ENCODE results near the gene BICD2.

BICD2 gene

DNA sequence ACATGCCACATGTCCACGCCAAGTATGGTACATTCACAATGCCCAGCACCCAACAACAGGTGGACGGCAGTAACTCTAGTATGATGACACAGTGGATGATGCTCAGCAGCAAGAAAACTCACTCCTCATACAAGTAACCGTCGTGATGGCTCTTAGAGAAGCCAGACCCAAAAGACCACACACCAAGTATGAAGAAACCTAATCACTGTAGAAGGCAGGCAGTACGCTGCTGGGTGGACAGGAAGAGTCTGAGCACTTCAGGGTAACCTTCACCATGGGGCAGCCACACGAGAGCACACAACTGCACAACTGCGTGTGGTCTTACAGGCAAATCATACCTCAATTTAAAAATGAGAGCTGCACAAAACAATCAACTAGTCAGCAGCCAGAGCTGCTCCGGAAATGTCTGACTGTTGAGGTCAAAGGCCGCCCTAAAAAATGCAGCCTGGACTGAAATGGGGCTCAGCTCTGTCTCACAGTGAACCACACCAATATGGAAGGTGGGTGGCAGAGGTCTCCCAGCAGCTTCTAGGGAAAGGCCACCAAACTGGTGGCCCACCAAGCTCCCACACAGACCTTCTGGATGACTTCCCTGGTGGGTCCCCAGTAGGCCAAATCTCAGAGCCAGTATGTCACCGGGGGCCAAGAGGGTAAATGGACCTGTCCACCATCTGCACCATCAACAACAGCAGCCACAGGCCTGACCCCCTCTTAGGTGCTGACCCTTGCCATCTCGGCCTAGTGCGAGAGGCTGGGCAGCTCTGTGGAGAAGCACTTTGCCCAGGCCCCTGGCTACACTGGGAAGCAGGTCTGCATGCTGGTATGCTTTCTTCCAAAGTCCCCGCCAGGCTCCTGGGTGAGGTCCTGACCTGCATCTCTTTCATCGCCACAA is 17.8 kb downstream of the BICD2 start:
- no peak for DNase-seq

GRCh38 chr9:92745881-92746280 is 18.8 kb downstream of the BICD2 start:
- no peak for DNase-seq

GRCh38 chr9:92745331-92745730 is 19.3 kb downstream of the BICD2 start:
- DNase-seq = no peak

DNA sequence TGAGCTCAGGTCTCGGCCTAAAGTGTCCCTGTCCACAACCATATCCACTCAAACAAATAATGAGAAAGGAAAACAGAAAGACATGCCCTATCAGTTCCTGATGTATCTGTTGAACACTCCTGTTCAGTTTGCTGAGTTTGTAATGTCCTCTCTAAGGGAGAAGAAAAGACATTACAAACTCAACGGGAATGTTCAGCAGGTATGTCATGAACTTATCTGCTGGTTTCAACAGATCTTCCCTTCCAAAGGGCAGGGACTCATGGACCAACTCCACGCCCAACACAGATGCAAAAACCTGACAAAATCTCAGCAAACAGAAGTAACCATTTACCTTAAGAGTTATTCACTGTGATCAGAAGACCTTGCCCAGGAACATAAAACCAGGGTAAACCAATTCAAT is 23.7 kb downstream of the BICD2 start:
- DNase-seq = no peak

GRCh38 chr9:92740446-92740961 is 24.1 kb downstream of the BICD2 start:
- no peak for DNase-seq

- no peak for DNase-seq
Observed at GRCh38 chr9:92740009-92740408, 24.6 kb downstream of the BICD2 start.

DNA sequence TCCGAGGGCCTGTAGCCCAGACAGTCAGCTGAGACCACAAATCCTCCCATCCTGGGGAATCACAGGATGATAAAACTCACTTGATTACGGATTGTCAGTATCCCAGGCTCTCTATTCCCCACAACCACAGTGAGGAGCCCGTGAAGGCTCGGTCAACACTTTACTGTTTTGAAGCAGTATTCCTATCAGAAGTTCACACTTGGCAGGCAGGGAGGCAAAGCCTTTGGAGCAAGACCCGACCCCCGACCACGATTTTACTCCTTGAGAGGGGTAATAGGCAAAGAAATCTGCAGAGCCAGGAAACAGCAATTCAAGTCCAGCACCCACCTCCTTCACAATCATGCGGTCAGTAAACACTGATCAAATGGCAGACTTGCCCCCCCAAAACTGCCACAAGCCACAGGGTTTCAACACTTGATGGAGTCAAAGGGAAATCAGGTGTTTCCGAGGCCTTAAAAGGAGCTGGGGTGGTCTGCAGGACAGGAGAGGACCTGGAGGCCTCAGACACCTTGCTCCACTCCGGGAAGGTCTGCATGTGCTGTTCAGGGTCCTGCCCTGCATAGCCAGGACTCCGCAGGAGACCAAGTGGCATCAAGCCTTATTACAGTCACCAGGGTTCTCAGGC is 25.2 kb downstream of the BICD2 start:
- DNase-seq = no peak

DNA sequence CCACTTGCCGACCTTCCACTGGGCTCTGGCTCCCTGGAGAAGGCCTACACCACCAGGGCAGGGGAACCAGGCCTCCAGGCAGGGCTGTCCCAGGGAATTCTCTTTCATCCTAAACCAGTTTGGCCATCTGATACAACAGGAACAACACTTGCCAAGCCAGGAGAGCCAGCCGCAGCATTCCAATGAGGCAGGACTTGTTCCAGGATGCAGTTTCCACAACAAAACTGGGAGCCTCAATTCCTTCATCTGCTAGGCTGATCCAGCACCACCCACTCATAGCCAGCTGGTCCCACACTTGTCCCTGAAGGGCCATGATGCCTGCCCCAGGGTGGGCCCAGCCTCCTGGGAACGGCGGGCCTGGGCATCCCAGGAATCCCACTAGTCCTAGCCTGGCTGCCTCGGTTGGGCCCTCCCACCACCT is 26.0 kb downstream of the BICD2 start:
- DNase-seq = no peak

- no peak for DNase-seq
Observed at GRCh38 chr9:92737611-92738299, 26.9 kb downstream of the BICD2 start.

DNA sequence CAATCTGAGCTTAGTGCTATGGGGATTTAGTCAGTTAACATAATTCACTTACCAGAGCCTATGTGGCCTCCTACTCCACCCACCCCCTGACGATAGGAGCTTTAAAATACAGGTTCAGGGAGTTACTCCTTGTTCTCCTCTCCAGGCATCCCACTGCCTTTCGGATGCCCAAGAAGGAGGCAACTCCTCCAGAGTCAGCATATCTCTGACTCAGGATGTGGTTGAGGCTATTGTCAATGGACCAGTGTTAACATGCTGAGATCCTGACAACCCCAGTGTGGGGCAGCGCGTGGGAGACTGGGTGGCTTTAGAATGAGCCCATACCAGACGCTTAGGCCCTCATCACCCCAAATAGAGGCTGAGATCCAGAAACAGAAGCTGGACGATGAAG is 27.4 kb downstream of the BICD2 start:
- peak; percentile 80 for DNase-seq

- no peak for DNase-seq
Observed at GRCh38 chr9:92736563-92737215, 27.9 kb downstream of the BICD2 start.

DNA sequence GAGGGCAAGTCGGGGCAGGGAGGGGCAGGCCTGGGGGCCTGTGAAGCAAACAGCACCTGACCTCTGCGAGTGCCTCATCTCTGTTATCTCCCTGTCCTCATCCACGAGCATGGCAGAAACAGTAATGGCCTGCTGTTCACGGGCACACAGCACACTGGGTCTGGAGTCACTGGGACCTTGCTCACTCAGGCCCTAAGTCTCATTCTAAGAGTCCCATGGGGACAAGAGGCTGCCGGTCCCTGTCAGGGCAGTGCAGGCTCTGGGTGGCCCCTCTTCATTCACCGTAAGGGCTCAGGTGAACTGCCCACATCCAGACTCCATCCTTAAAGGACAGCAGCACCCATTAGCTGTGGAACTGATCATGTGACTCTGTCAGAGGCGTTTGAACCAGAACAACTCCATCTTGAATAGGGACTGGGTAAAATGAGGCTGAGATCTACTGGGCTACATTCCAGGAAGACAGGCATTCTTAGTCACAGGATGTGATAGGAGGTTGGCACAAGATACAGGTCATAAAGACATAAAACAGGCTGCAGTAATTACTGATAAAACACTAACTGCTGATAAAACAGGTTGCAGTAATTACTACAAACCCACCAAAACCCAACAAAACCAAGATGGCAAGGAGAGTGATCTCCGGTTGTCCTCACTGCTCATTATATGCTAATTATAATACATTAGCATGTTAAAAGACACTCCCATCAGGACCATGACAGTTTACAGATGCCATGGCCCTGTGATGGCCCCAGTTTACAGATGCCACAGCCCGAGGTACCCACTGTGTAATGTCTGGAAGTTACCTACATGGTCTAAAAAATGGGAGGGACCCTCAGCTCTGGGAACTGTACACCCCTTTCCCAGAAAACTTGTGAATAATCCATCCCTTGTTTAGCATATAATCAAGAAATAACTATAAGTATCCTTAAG is 28.7 kb downstream of the BICD2 start:
- DNase-seq = no peak

DNA sequence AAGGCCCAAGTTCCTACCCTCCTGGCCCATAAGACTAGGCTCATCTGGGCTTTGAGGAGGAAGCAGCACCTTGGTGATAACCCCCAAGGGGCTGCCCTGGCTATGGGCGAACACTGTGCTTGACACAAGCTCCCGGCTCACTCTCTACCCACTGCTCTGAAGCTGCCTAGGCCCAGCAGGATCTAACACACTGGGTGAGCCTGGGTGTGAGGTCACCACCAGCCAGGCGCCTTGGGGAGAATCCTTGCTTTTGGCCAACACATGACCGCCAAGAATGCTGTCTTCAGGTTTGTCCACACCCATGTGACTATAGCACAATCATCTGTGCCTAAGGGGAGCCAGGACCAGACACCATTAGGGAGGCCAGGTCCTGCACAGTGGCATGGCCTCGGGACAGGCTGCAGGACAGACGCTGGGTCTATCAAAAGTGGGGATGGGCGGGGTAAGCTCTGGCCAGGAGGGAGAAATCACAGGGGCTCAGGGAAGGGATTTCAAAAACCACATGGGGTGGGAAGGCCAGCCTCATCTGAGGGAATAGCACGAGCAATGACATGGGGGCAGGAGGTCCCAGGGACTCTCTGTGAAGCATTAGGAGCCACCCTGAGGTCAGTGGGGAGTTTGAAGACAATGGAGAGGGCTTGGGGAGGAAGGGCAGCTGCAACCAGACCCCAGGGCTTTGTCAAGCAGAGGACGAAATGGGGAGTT is 29.6 kb downstream of the BICD2 start:
- DNase-seq = no peak

DNA sequence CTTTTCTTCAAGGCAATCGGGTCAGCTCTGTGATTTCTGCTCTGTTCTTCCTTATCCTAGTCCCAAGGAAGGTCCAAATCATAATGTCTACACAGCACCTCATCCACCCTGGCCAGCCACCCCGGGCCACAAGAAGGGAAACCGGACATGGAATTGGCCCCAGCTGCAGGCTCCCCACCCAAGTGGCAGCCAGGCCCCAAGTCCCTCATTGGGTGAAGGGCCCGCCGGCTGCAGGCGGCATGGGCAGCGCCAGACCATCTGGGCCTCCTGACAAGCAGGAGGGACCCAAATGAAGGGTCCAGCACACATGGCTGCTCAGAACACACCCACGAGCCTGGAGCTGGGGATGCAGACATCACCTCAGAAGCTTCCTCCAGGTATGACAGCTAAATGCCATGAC is 33.7 kb downstream of the BICD2 start:
- no peak for DNase-seq

- DNase-seq = no peak
Observed at GRCh38 chr9:92729735-92730155, 34.9 kb downstream of the BICD2 start.

DNA sequence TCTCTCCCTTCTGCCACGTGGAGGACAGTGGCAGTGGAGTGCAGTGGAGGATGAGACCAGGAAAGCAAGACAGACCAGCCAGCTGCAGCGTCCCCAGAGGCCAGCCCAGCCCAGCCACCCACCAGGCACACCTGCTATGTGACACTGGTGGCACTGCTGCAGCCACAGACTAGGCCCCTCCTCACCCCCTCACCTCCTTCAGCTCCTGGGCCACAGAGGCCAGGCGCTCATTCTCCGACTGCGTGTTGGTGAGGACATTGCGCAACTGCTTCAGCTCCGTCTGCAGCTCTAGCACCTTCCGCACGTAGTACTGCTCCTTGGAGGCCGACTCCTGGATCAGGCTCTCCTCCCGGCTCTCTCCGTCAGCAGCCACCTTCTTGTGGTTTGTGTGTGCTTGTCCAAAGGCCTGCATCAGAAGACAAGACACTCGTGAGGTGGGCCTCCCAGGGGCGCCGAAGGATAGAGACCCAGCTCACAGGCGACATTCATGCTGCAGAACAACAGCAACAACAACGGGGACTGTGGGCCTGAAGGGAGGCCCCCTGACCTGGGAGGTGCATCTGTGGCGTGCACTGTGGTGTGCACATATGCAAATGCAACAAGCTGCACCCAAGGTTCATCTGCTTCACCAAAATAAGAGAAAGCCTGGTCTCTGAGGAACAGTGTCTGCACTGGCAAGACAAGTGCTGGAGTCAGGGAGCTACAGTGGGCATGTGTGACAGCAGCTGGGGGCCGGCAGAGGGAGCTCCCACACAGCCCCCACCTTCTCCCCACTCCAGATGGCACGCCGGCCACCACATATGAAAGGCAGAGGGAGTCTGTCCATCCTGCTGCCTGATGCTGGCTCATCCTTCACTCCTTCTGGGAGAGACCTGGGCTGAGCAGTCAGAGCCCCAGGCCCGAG is 35.5 kb downstream of the BICD2 start:
- DNase-seq = no peak

DNA sequence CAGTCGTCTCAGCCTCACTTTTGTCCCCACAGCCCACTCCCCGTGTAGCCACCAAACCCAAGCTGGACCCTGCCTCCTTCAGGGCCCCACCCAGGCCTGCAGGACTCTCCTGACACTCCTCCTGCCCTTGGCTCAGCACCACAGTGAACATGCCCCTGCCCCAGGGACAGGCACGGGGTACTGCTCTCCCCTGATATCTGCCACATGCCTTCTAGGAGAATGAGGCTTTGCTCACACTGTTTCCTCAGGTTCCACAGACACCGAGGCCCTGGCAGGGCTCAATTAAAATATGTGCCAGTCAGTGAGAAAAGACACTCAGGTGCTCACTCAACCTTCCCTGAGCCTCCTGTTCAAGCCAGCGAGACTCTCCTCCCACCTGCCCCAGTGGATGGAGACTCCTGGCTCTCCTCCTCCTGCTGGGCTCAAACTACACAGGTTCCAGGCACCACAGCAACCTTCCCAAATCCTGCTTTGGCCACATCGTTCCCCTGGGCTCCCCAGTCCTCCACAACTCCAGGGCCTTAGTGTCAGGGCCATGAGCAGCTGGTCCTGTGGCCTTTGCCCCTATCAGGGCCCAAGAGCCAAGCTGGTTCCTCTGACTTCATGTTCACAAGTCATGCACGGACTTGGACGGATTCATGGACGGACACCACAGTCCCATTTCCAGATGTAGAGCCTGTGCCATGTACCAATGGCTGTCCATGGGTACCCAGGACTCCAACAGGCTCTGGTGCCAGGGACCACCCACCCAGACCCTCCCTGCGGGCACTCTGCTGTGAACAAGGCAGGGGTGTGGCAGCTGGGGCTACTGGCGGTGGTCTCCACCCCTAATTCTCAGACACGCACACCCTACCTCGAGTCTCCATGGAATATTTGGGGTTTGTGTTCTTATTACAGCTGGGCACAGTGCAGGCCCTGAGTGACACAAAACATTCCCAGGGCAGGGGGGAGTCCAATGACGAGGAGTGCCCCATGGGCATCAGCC is 36.6 kb downstream of the BICD2 start:
- DNase-seq = no peak

DNA sequence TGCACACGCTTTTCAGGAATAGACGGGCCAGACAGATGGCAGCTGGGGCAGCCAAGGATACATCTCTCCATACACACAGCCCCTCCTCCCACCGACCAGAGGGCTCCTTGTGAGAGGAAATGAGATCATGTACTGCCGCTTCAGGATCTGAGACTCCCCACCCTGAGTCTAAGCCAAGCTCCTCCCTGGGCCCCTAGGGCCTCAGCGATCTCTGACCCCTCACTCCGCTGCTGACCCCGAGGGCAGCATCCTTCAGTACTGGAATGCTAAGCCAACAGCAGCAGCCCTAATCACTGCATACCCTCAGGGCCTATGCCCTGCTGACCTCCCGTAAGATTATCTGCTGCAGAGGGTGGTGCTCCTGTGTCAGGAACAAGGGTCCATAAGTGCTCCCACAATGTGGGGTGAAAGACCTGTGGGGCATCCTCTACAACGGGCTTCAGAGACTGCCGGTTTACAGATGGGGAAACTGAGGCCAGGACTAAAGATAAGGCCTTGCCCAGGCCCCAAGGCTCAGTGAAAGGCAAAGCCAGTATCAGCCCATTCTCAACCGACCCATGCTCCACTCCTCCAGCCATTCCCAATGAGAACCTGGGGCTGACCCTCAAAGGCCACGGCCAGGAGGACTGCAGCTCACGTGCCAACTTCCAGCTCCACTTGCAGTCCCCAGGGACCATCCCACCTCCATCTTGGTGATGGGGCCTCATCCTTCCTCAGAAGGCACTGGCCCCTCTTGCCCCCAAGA is 37.5 kb downstream of the BICD2 start:
- peak; percentile 36 for DNase-seq
